Measurements from ENCODE around the gene SYNE2. TPM values are rescaled to one million over a fixed set of nuclear protein-coding genes. Genes with fewer than 3 reads are reported as not detected.

SYNE2 gene
- total RNA-seq, 4 donors from 2014 or later, result 96.9 to 207 (median 182) TPM

- no peak for ATAC-seq
- peak overlapping the region in 1 of 4 donors; percentile 25 for H3K27ac ChIP-seq
- intact Hi-C loops (cut with DNase I; ENCODE audit: low total_unique reads) (no loop called here), in situ Hi-C loops (cut with MboI; ENCODE audit: low sequenced_read_pairs in 4 of 4) (no loop called here)
- no peaks in the 10 kb centered on the region for H3K27me3 ChIP-seq
- H3K36me3 ChIP-seq, result peaks cover 0 to 32% of the 10 kb centered on the region in 2 donors
- no peaks in the 10 kb centered on the region for H3K4me1 ChIP-seq
- TF ChIP-seq POLR2A (IDR thresholded peaks at IDR 0.05), result no peak
- no peak for TF ChIP-seq CTCF (IDR thresholded peaks at IDR 0.05 in 4 of 5, conservative IDR thresholded peaks at IDR 0.05 in 1 of 5)
- no peak for DNase-seq
- H3K4me3 ChIP-seq, result no peak overlapping the region
- no peaks in the 10 kb centered on the region for H3K9me3 ChIP-seq
These were observed 201.2 kb downstream of the SYNE2 start for GRCh38 chr14:64053694-64054669.

GRCh38 chr14:64059454-64060198 is 206.8 kb downstream of the SYNE2 start:
- H3K36me3 ChIP-seq, result peaks cover 0 to 7% of the 10 kb centered on the region in 2 donors
- DNase-seq (no peak), ATAC-seq (no peak)
- no peaks in the 10 kb centered on the region for H3K4me1 ChIP-seq
- no peaks in the 10 kb centered on the region for H3K27me3 ChIP-seq
- no peak overlapping the region for H3K27ac ChIP-seq
- H3K4me3 ChIP-seq, result no peak overlapping the region
- TF ChIP-seq CTCF (IDR thresholded peaks at IDR 0.05 in 4 of 5, conservative IDR thresholded peaks at IDR 0.05 in 1 of 5) (no peak), POLR2A (IDR thresholded peaks at IDR 0.05) (no peak)
- in situ Hi-C loops (cut with MboI; ENCODE audit: low sequenced_read_pairs in 4 of 4), result no loop called here
- no peaks in the 10 kb centered on the region for H3K9me3 ChIP-seq
- intact Hi-C loops (cut with DNase I; ENCODE audit: low total_unique reads), result loop anchor here (5.0 kb wide), 1 partner anchor 63 kb away; no protein-coding TSS in a partner anchor

- DNase-seq, result no peak
- ATAC-seq, result no peak
- Histone ChIP-seq H3K27me3 (no peaks in the 10 kb centered on the region), H3K27ac (no peak overlapping the region), H3K4me1 (no peaks in the 10 kb centered on the region), H3K9me3 (no peaks in the 10 kb centered on the region), H3K36me3 (peaks cover 0 to 7% of the 10 kb centered on the region in 2 donors), H3K4me3 (no peak overlapping the region)
- TF ChIP-seq POLR2A (IDR thresholded peaks at IDR 0.05) (no peak), CTCF (IDR thresholded peaks at IDR 0.05 in 4 of 5, conservative IDR thresholded peaks at IDR 0.05 in 1 of 5) (no peak)
- in situ Hi-C loops (cut with MboI; ENCODE audit: low sequenced_read_pairs in 4 of 4) (no loop called here), intact Hi-C loops (cut with DNase I; ENCODE audit: low total_unique reads) (no loop called here)
These were observed 207.4 kb downstream of the SYNE2 start for GRCh38 chr14:64060199-64060545.

GRCh38 chr14:64060648-64061096 is 207.9 kb downstream of the SYNE2 start:
- ATAC-seq, result peak; percentile 56 to 90
- Histone ChIP-seq H3K4me3 (no peak overlapping the region), H3K27ac (no peak overlapping the region), H3K4me1 (no peaks in the 10 kb centered on the region), H3K36me3 (peaks cover 0 to 12% of the 10 kb centered on the region in 2 donors), H3K27me3 (no peaks in the 10 kb centered on the region), H3K9me3 (no peaks in the 10 kb centered on the region)
- DNase-seq, result peak in 1 of 2 donors; percentile 38
- intact Hi-C loops (cut with DNase I; ENCODE audit: low total_unique reads), result no loop called here
- TF ChIP-seq POLR2A (IDR thresholded peaks at IDR 0.05) (no peak), CTCF (IDR thresholded peaks at IDR 0.05 in 4 of 5, conservative IDR thresholded peaks at IDR 0.05 in 1 of 5) (peak; percentile 32 to 61 (median 51))
- in situ Hi-C loops (cut with MboI; ENCODE audit: low sequenced_read_pairs in 4 of 4), result no loop called here
